ENCODE data around the gene ITGAD. TPM values are rescaled to one million over a fixed set of nuclear protein-coding genes. Genes with fewer than 3 reads are reported as not detected.

ITGAD gene
- total and polyA plus RNA-seq, 2 of the 13 experiments (the other 11 are each of a cell fraction or from before 2014, with no cell fraction given) = not detected

DNA sequence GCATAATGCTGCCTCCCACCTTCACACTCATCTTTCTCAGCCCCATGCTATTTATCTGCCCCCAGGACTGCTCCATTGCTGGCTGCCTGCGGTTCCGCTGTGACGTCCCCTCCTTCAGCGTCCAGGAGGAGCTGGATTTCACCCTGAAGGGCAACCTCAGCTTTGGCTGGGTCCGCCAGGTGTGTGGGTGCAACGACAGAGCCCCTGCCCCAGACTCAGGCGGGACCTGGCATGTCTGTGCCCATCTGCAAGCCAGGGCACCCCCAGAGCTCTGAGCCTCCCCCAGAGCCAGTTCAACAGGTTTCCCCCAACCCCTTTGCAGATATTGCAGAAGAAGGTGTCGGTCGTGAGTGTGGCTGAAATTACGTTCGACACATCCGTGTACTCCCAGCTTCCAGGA is 12.9 kb upstream of the ITGAD start:
- Histone ChIP-seq H3K4me2 (ENCODE audit: low read depth, low read length) (no peak overlapping the region), H3K9ac (ENCODE audit: insufficient read depth, low read depth, low read length) (no peak overlapping the region), H4K20me1 (ENCODE audit: insufficient read depth, low read length) (no peaks in the 10 kb centered on the region), H3K27me3 (ENCODE audit: control insufficient read depth in 1 of 2, insufficient read depth in 2 of 2, low read length in 2 of 2) (peaks cover 1 to 7% of the 10 kb centered on the region in 2 experiments; a peak in 3 of 5 replicates), H3K9me3 (ENCODE audit: low read length) (0 out of 2 replicates have a peak, but pooled peaks cover 2% of the 10 kb centered on the region), H3K4me1 (ENCODE audit: insufficient read depth, low read length) (0 out of 2 replicates have a peak, but pooled peaks cover under 1% of the 10 kb centered on the region), H3K4me3 (replicated peaks in 1 of 3; ENCODE audit: insufficient read depth in 1 of 3, low read depth in 2 of 3, low read length in 3 of 3) (no peak overlapping the region), H3K79me2 (ENCODE audit: insufficient read depth, low read length) (no peaks in the 10 kb centered on the region), H3K36me3 (replicated peaks in 1 of 2; ENCODE audit: control insufficient read depth in 1 of 2, insufficient read depth in 2 of 2, low read length in 2 of 2) (no peaks in the 10 kb centered on the region), H3K27ac (ENCODE audit: extremely low read length, insufficient read depth, low read length) (no peak overlapping the region), H2AFZ (ENCODE audit: low read length) (no peak overlapping the region)
- ATAC-seq (no peak), FAIRE-seq (no peak), DNase-seq (ENCODE audit: low spot score) (no peak)
- in situ Hi-C loops (cut with HindIII; ENCODE audit: extremely low pct_ligation_motif_present, low pct_unique_long_range_greater_than_20kb) = no loop called here
- 54% methylated on average over 9 of the region's 12 CpGs for WGBS (ENCODE audit: low lambda C conversion rate)
- BruUV-seq (replicated peaks) = no TSS peak
- ChIA-PET POLR2A (no interaction called here), CTCF (ENCODE audit: low intra/inter-chr PET ratio, low total read pairs) (no interaction called here)
- intact Hi-C loops (cut with micrococcal nuclease; ENCODE audit: unreplicated experiment) = loop anchor here (5.0 kb wide), 1 partner anchor 317 kb away; no protein-coding TSS in a partner anchor
- no peak for TF ChIP-seq PAF1 (CRISPR knock-in tag; IDR thresholded peaks at IDR 0.05)
- TF ChIP-seq SMYD3 (CRISPR knock-in tag; IDR thresholded peaks at IDR 0.05) = no peak
- TF ChIP-seq ZNF766 (CRISPR knock-in tag; IDR thresholded peaks at IDR 0.05; ENCODE audit: borderline replicate concordance) = no peak
- no peak for TF ChIP-seq SOX5 (CRISPR knock-in tag; IDR thresholded peaks at IDR 0.05; ENCODE audit: borderline replicate concordance)
- TF ChIP-seq ZNF549 (CRISPR knock-in tag; IDR thresholded peaks at IDR 0.05) = no peak
- no peak for TF ChIP-seq ZNF230 (CRISPR knock-in tag; IDR thresholded peaks at IDR 0.05)
- no peak for TF ChIP-seq ZNF180 (CRISPR knock-in tag; IDR thresholded peaks at IDR 0.05; ENCODE audit: borderline replicate concordance, low read depth)
- no peak for TF ChIP-seq ZNF329 (CRISPR knock-in tag; IDR thresholded peaks at IDR 0.05; ENCODE audit: low read depth)
- no peak for TF ChIP-seq ZNF780A (CRISPR knock-in tag; IDR thresholded peaks at IDR 0.05)
- TF ChIP-seq ZNF75D (CRISPR knock-in tag; IDR thresholded peaks at IDR 0.05; ENCODE audit: borderline replicate concordance) = no peak
- TF ChIP-seq, protein P1, sequence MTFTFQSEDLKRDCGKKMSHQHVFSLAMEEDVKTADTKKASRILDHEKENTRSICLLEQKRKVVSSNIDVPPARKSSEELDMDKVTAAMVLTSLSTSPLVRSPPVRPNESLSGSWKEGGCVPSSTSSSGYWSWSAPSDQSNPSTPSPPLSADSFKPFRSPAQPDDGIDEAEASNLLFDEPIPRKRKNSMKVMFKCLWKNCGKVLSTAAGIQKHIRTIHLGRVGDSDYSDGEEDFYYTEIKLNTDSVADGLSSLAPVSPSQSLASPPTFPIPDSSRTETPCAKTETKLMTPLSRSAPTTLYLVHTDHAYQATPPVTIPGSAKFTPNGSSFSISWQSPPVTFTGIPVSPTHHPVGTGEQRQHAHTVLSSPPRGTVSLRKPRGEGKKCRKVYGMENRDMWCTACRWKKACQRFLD (CRISPR knock-in tag; IDR thresholded peaks at IDR 0.05; ENCODE audit: borderline replicate concordance) = no peak

All from HepG2 (cell line).